HCT116 (cell line): ENCODE data around the gene DIP2C. TPM values are rescaled to one million over a fixed set of nuclear protein-coding genes. Genes with fewer than 3 reads are reported as not detected.
"Not testable (repeated sequence)": the region's sequence is repeated elsewhere in the genome, so short reads cannot be mapped to it uniquely, and the experiment has no call there.

Experiments
- ATAC-seq: fragments of 200-7000 bp; cut with Tn5 transposase; 2 replicates; pipeline ENCODE4 v1.9.1; 2020; ENCODE audit warnings: mild to moderate bottlenecking, moderate library complexity
- BruUV-seq: library from RNA; stranded (reverse); fragments of 400-500 nt; replicated peaks from 2 replicates; lab custom pipeline; 2021; lab: Mats Ljungman, UMichigan
- CTCF ChIA-PET: fragments of 300-600 bp; sonication (Branson Sonifier 250); formaldehyde crosslinking; loops from one replicate; lab custom pipeline; 2021; ENCODE audit warnings: antibody characterized with exemption; lab: Charles Lee
- POLR2A ChIA-PET: fragments of 300-600, 350-600 bp; sonication (Branson Sonifier 250); formaldehyde crosslinking; loops from one replicate; lab custom pipeline; 2021; ENCODE audit warnings: antibody characterized with exemption; lab: Charles Lee
- RAD21 ChIA-PET, 2 experiments: fragments of 300-600 bp; sonication (Branson Sonifier 250); formaldehyde crosslinking; loops; one replicate each; lab custom pipeline; 2023; ENCODE audit warnings: low total read pairs in 2 of 2; ENCODE audit not compliant: uncharacterized antibody in 2 of 2, unreplicated experiment in 2 of 2, low non-redundant PET in 1 of 2; lab: Charles Lee
- DNase-seq: peaks from one replicate; pipeline ENCODE4 v3.0.0-alpha.2; 2010; ENCODE audit warnings: low read depth, low spot score
- H2AFZ ChIP-seq: fragments of 200-600 bp; shearing (Covaris generic), sonication (generic); 2 replicates; pipeline ENCODE4 v1.6.1; 2017; ENCODE audit warnings: low read depth, mixed run types, mixed read lengths, antibody characterized with exemption, low read length; ENCODE audit not compliant: poor library complexity, severe bottlenecking
- H3K27ac ChIP-seq: 2 replicates; pipeline ENCODE4 v1.5.1; 2012; ENCODE audit warnings: low read depth, low read length
- H3K27me3 ChIP-seq: fragments of 200-600 bp; sonication (generic); 2 replicates; pipeline ENCODE4 v1.6.1; 2016; ENCODE audit warnings: mixed run types, low read length, mixed read lengths; ENCODE audit not compliant: insufficient read depth
- H3K36me3 ChIP-seq, 2 experiments: fragments of 200-500 bp in 1 of 2; fragments of 200-600 bp in 1 of 2; sonication (Bioruptor generic) in 1 of 2; sonication (generic) in 1 of 2; 2 replicates each; pipeline versions ENCODE4 v1.5.1 to v1.6.1; 2014 to 2016; ENCODE audit warnings: low read length in 2 of 2, inconsistent platforms in 1 of 2, mixed read lengths in 1 of 2, mixed run types in 1 of 2; ENCODE audit not compliant: insufficient read depth in 2 of 2, control insufficient read depth in 1 of 2
- H3K4me1 ChIP-seq, 2 experiments: fragments of 200-600 bp in 1 of 2; sonication (generic) in 1 of 2; 2 replicates each; pipeline versions ENCODE4 v1.5.1 to v1.6.1; 2012 to 2017; ENCODE audit warnings: low read length in 2 of 2, inconsistent platforms in 1 of 2, mild to moderate bottlenecking in 1 of 2, mixed read lengths in 1 of 2, mixed run types in 1 of 2, moderate library complexity in 1 of 2; ENCODE audit not compliant: insufficient read depth in 2 of 2, control insufficient read depth in 1 of 2
- H3K4me2 ChIP-seq: fragments of 200-600 bp; sonication (generic); 2 replicates; pipeline ENCODE4 v1.6.1; 2017; ENCODE audit warnings: mixed run types, low read length, mixed read lengths
- H3K4me3 ChIP-seq, 2 experiments: fragments of 200-600 bp in 1 of 2; sonication (generic) in 1 of 2; replicated peaks in 1 of 2; 2 replicates each; pipeline ENCODE4 v1.5.1; 2011 to 2016; ENCODE audit warnings: low read length in 2 of 2, control low read depth in 1 of 2, low read depth in 1 of 2, mild to moderate bottlenecking in 1 of 2, mixed read lengths in 1 of 2, mixed run types in 1 of 2
- H3K79me2 ChIP-seq: fragments of 200-600 bp; sonication (generic); 2 replicates; pipeline ENCODE4 v1.6.1; 2017; ENCODE audit warnings: mild to moderate bottlenecking, mixed run types, low read length, moderate library complexity, mixed read lengths; ENCODE audit not compliant: insufficient read depth
- H3K9ac ChIP-seq: fragments of 200-600 bp; sonication (generic); 2 replicates; pipeline ENCODE4 v1.6.1; 2016; ENCODE audit warnings: low read length, mixed read lengths
- H3K9me2 ChIP-seq: fragments of 200-600 bp; sonication (generic), shearing (Covaris generic); 2 replicates; pipeline ENCODE4 v1.6.1; 2017; ENCODE audit warnings: mixed run types, mild to moderate bottlenecking, moderate library complexity; ENCODE audit not compliant: insufficient read depth
- H3K9me3 ChIP-seq, 2 experiments: fragments of 200-500 bp in 1 of 2; fragments of 200-600 bp in 1 of 2; sonication (Bioruptor generic) in 1 of 2; sonication (generic) in 1 of 2; 2 replicates each; pipeline ENCODE4 v1.6.1; 2014 to 2017; ENCODE audit warnings: low read length in 2 of 2, mixed read lengths in 2 of 2, inconsistent platforms in 1 of 2, low read depth in 1 of 2, mild to moderate bottlenecking in 1 of 2, mixed run types in 1 of 2, moderate library complexity in 1 of 2; ENCODE audit not compliant: control insufficient read depth in 1 of 2, insufficient read depth in 1 of 2
- H4K20me1 ChIP-seq: fragments of 200-600 bp; sonication (generic), shearing (Covaris generic); 2 replicates; pipeline ENCODE4 v1.6.1; 2017; ENCODE audit warnings: mixed run types, mild to moderate bottlenecking, moderate library complexity; ENCODE audit not compliant: insufficient read depth
- CEBPB ChIP-seq: IDR thresholded peaks from 2 replicates; pipeline ENCODE4 v1.6.1; 2012; ENCODE audit warnings: low read depth
- EGR1 ChIP-seq: IDR thresholded peaks from 2 replicates; pipeline ENCODE4 v1.6.1; 2012; ENCODE audit warnings: low read depth
- EZH2phosphoT487 ChIP-seq: fragments of 200-600 bp; IDR thresholded peaks from 2 replicates; pipeline ENCODE4 v1.6.1; 2018; ENCODE audit warnings: antibody characterized with exemption, borderline replicate concordance
- MAX ChIP-seq: IDR thresholded peaks from 2 replicates; pipeline ENCODE4 v1.6.1; 2012
- POLR2A ChIP-seq: IDR thresholded peaks from 2 replicates; pipeline ENCODE4 v1.7.0; 2011; ENCODE audit warnings: borderline replicate concordance; ENCODE audit not compliant: insufficient read depth, insufficient read length; ENCODE audit errors: extremely low read depth
- SIN3A ChIP-seq: IDR thresholded peaks from 2 replicates; pipeline ENCODE4 v1.6.1; 2012; ENCODE audit warnings: low read depth
- SP1 ChIP-seq: IDR thresholded peaks from 2 replicates; pipeline ENCODE4 v1.6.1; 2012; ENCODE audit warnings: low read depth
- TCF7L2 ChIP-seq: IDR thresholded peaks from 2 replicates; pipeline ENCODE4 v1.7.0; 2011; ENCODE audit warnings: borderline replicate concordance, inconsistent platforms; ENCODE audit not compliant: insufficient read depth, insufficient read length; ENCODE audit errors: extremely low read depth
- intact Hi-C: fragments of 100-400 bp; cut with micrococcal nuclease; formaldehyde crosslinking; loops from 2 replicates; pipeline ENCODE4 v1.10.0; 2022
- total RNA-seq: library from RNA; stranded (reverse); gene quantifications from one replicate; pipeline ENCODE4 v1.2.1, GENCODE V29; 2021; ENCODE audit not compliant: unreplicated experiment

DIP2C gene
- total RNA-seq, 1 experiment from 2014 or later: 15.4 TPM

- no peaks in the 10 kb centered on the region for H4K20me1 ChIP-seq
- ChIA-PET CTCF (no interaction called here), RAD21 (no interaction called here), POLR2A (no interaction called here)
- ATAC-seq: no peak
- BruUV-seq: no TSS peak
- intact Hi-C loops: no loop called here
- no peak overlapping the region for H3K4me3 ChIP-seq
- H3K9me3 ChIP-seq: no peaks in the 10 kb centered on the region
- no peaks in the 10 kb centered on the region for H3K4me1 ChIP-seq
- no peaks in the 10 kb centered on the region for H3K27me3 ChIP-seq
- H3K79me2 ChIP-seq: no peaks in the 10 kb centered on the region
- H3K9ac ChIP-seq: no peak overlapping the region
- H3K9me2 ChIP-seq: no peaks in the 10 kb centered on the region
- H2AFZ ChIP-seq: no peak overlapping the region
- no peak overlapping the region for H3K27ac ChIP-seq
- TF ChIP-seq CEBPB (no peak), EGR1 (no peak)
- DNase-seq: no peak
- H3K36me3 ChIP-seq: peaks cover 0 to 5% of the 10 kb centered on the region in 2 experiments; a peak in 1 of 4 replicates
- H3K4me2 ChIP-seq: no peak overlapping the region
These were observed 340.4 kb downstream of the DIP2C start for GRCh38 chr10:349081-349480.

GRCh38 chr10:348456-348855 is 341.0 kb downstream of the DIP2C start:
- H2AFZ ChIP-seq: no peak overlapping the region
- BruUV-seq: no TSS peak
- no peak overlapping the region for H3K4me3 ChIP-seq
- intact Hi-C loops: no loop called here
- H3K9me3 ChIP-seq: no peaks in the 10 kb centered on the region
- H3K27ac ChIP-seq: no peak overlapping the region
- no peak for ATAC-seq
- no peak overlapping the region for H3K4me2 ChIP-seq
- no peaks in the 10 kb centered on the region for H3K79me2 ChIP-seq
- H3K36me3 ChIP-seq: 0 out of 4 replicates have a peak, but pooled peaks cover 0 to 5% of the 10 kb centered on the region in 2 experiments
- no peaks in the 10 kb centered on the region for H4K20me1 ChIP-seq
- ChIA-PET CTCF (no interaction called here), POLR2A (no interaction called here), RAD21 (no interaction called here)
- no peak overlapping the region for H3K9ac ChIP-seq
- no peak for TF ChIP-seq SIN3A
- TF ChIP-seq TCF7L2: no peak
- no peak for TF ChIP-seq POLR2A
- no peak for TF ChIP-seq MAX
- no peak for TF ChIP-seq EZH2phosphoT487
- TF ChIP-seq SP1: no peak
- no peaks in the 10 kb centered on the region for H3K27me3 ChIP-seq
- no peaks in the 10 kb centered on the region for H3K9me2 ChIP-seq
- DNase-seq: no peak
- H3K4me1 ChIP-seq: no peaks in the 10 kb centered on the region

DNA sequence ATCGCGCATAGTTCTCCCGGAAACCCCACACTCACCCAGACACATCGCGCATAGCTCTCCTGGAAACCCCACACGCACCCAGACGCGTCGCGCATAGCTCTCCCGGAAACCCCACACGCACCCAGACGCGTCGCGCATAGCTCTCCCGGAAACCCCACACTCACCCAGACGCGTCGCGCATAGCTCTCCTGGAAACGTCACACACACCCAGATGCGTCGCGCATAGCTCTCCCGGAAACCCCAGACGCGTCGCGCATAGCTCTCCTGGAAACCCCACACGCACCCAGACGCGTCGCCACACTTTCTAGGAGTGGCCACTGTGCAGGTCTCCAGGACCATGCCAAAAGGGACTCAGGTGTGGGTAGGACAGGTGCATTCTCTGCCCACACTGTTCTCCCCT is 341.7 kb downstream of the DIP2C start:
- H3K9me2 ChIP-seq, H3K27me3 ChIP-seq, intact Hi-C loops, H3K9me3 ChIP-seq, DNase-seq, H3K79me2 ChIP-seq, H2AFZ ChIP-seq, H3K4me1 ChIP-seq, H3K36me3 ChIP-seq, CTCF ChIA-PET, H3K4me3 ChIP-seq, H4K20me1 ChIP-seq, H3K9ac ChIP-seq, ATAC-seq, POLR2A ChIA-PET, H3K4me2 ChIP-seq, BruUV-seq, H3K27ac ChIP-seq, RAD21 ChIA-PET: not testable (repeated sequence)

- RAD21 ChIA-PET, BruUV-seq, H2AFZ ChIP-seq, H3K4me2 ChIP-seq, H3K36me3 ChIP-seq, CTCF ChIA-PET, H3K4me3 ChIP-seq, H3K9ac ChIP-seq, H3K9me2 ChIP-seq, intact Hi-C loops, DNase-seq, H3K79me2 ChIP-seq, H4K20me1 ChIP-seq, H3K4me1 ChIP-seq, POLR2A ChIA-PET, ATAC-seq, H3K27me3 ChIP-seq, H3K9me3 ChIP-seq, H3K27ac ChIP-seq: not testable (repeated sequence)
These were observed 342.3 kb downstream of the DIP2C start for GRCh38 chr10:347190-347589.
